Parathyroid adenoma (tissue), 2 donors: Measurements from ENCODE around the gene OR8D2.

Source experiments
- H2AFZ ChIP-seq: fragments of 300-600 bp; sonication (generic); one replicate; pipeline ENCODE4 v1.7.0; 2017; ENCODE audit warnings: antibody characterized with exemption, mild to moderate bottlenecking
- H3K27ac ChIP-seq: fragments of 300-600 bp; sonication (generic); one replicate; pipeline ENCODE4 v1.7.0; 2017
- H3K27me3 ChIP-seq: fragments of 300-600 bp; sonication (generic); one replicate; pipeline ENCODE4 v1.7.0; 2017; ENCODE audit warnings: low read length; ENCODE audit not compliant: control insufficient read depth, insufficient read depth
- H3K36me3 ChIP-seq: fragments of 300-600 bp; sonication (generic); one replicate; pipeline ENCODE4 v1.7.0; 2017; ENCODE audit warnings: low read length; ENCODE audit not compliant: control insufficient read depth, insufficient read depth
- H3K4me1 ChIP-seq: fragments of 300-600 bp; sonication (generic); one replicate; pipeline ENCODE4 v1.7.0; 2017; ENCODE audit warnings: control low read depth
- H3K4me2 ChIP-seq: fragments of 300-600 bp; sonication (generic); one replicate; pipeline ENCODE4 v1.7.0; 2017; ENCODE audit warnings: low read length
- H3K4me3 ChIP-seq: fragments of 300-600 bp; sonication (generic); one replicate; pipeline ENCODE4 v1.7.0; 2017; ENCODE audit warnings: low read depth, low read length
- H3K79me2 ChIP-seq: fragments of 300-600 bp; sonication (generic); one replicate; pipeline ENCODE4 v1.7.0; 2017; ENCODE audit warnings: control low read depth
- H3K9ac ChIP-seq: fragments of 300-600 bp; sonication (generic); one replicate; pipeline ENCODE4 v1.7.0; 2017; ENCODE audit warnings: mild to moderate bottlenecking
- H3K9me3 ChIP-seq: fragments of 300-600 bp; sonication (generic); one replicate; pipeline ENCODE4 v1.7.0; 2017; ENCODE audit warnings: low read length; ENCODE audit not compliant: control insufficient read depth
- CTCF ChIP-seq: fragments of 300-600 bp; sonication (generic); IDR thresholded peaks from one replicate; pipeline ENCODE4 v1.7.0; 2017; ENCODE audit warnings: antibody characterized with exemption, mild to moderate bottlenecking
- donor health status: primary hyperparathyroidism.

The OR8D2 gene

GRCh38 chr11:124340142-124340447 lies 20.1 kb upstream of the OR8D2 start:
- Histone ChIP-seq H3K27me3 (no peaks in the 10 kb centered on the region), H3K4me3 (no peak overlapping the region), H3K9me3 (no peaks in the 10 kb centered on the region), H2AFZ (no peak overlapping the region), H3K27ac (no peak overlapping the region), H3K79me2 (no peaks in the 10 kb centered on the region), H3K4me2 (no peak overlapping the region), H3K9ac (no peak overlapping the region), H3K36me3 (no peaks in the 10 kb centered on the region), H3K4me1 (no peaks in the 10 kb centered on the region)
- TF ChIP-seq CTCF = no peak

- no peaks in the 10 kb centered on the region for H3K79me2 ChIP-seq
- no peaks in the 10 kb centered on the region for H3K9me3 ChIP-seq
- no peak overlapping the region for H2AFZ ChIP-seq
- no peaks in the 10 kb centered on the region for H3K4me1 ChIP-seq
- no peak overlapping the region for H3K4me3 ChIP-seq
- no peak overlapping the region for H3K27ac ChIP-seq
- TF ChIP-seq CTCF = no peak
- no peak overlapping the region for H3K4me2 ChIP-seq
- no peaks in the 10 kb centered on the region for H3K36me3 ChIP-seq
- H3K9ac ChIP-seq = no peak overlapping the region
- no peaks in the 10 kb centered on the region for H3K27me3 ChIP-seq
Measured at GRCh38 chr11:124339396-124340141, 19.6 kb upstream of the OR8D2 start.

GRCh38 chr11:124331873-124332272 lies 11.9 kb upstream of the OR8D2 start:
- no peak for TF ChIP-seq CTCF
- no peaks in the 10 kb centered on the region for H3K9me3 ChIP-seq
- H2AFZ ChIP-seq = no peak overlapping the region
- no peak overlapping the region for H3K27ac ChIP-seq
- H3K27me3 ChIP-seq = no peaks in the 10 kb centered on the region
- no peak overlapping the region for H3K4me3 ChIP-seq
- H3K9ac ChIP-seq = no peak overlapping the region
- no peaks in the 10 kb centered on the region for H3K79me2 ChIP-seq
- no peaks in the 10 kb centered on the region for H3K36me3 ChIP-seq
- H3K4me2 ChIP-seq = no peak overlapping the region
- H3K4me1 ChIP-seq = no peaks in the 10 kb centered on the region

- Histone ChIP-seq H3K36me3 (no peaks in the 10 kb centered on the region), H3K27me3 (no peaks in the 10 kb centered on the region), H2AFZ (no peak overlapping the region), H3K27ac (no peak overlapping the region), H3K9me3 (no peaks in the 10 kb centered on the region), H3K79me2 (no peaks in the 10 kb centered on the region), H3K4me3 (no peak overlapping the region), H3K9ac (no peak overlapping the region), H3K4me2 (no peak overlapping the region), H3K4me1 (no peaks in the 10 kb centered on the region)
- TF ChIP-seq CTCF = no peak
Measured at GRCh38 chr11:124329787-124330478, 9.9 kb upstream of the OR8D2 start.

- Histone ChIP-seq H3K79me2 (no peaks in the 10 kb centered on the region), H3K4me1 (no peaks in the 10 kb centered on the region), H3K9ac (no peak overlapping the region), H2AFZ (no peak overlapping the region), H3K9me3 (no peaks in the 10 kb centered on the region), H3K27ac (no peak overlapping the region), H3K27me3 (no peaks in the 10 kb centered on the region), H3K36me3 (no peaks in the 10 kb centered on the region), H3K4me2 (no peak overlapping the region), H3K4me3 (no peak overlapping the region)
- TF ChIP-seq CTCF = no peak
Measured at GRCh38 chr11:124327775-124328174, 7.8 kb upstream of the OR8D2 start.
